Measurements from ENCODE around the gene GPR17. TPM values are rescaled to one million over a fixed set of nuclear protein-coding genes. Genes with fewer than 3 reads are reported as not detected.

Gene GPR17
- total RNA-seq, 2 donors from 2014 or later, result 0.24 TPM; not detected in 1

- H3K9ac ChIP-seq (ENCODE audit: extremely low read depth, low read length, poor library complexity, severe bottlenecking), result peak within 1 kb of the TSS; percentile 82
- H3K4me3 ChIP-seq (ENCODE audit: low read length), result peak within 1 kb of the TSS; percentile 86
- H3K36me3 Mint-ChIP-seq (ENCODE audit: low read depth), result peaks cover 28% of the 10 kb centered on the region
- no peak for TF ChIP-seq CTCF (conservative IDR thresholded peaks at IDR 0.05)
- DNase-seq, result peak; percentile 97
- H3K9me3 ChIP-seq (ENCODE audit: control insufficient read depth, low read length), result no peaks in the 10 kb centered on the region
- peaks cover 8% of the 10 kb centered on the region for H3K27me3 Mint-ChIP-seq (ENCODE audit: insufficient read depth)
- H3K27ac Mint-ChIP-seq, result peak within 1 kb of the TSS; percentile 97
- peaks cover 3% of the 10 kb centered on the region for H3K4me1 ChIP-seq (ENCODE audit: control insufficient read depth, insufficient read depth, low read length)
- peaks cover 16% of the 10 kb centered on the region for H3K4me1 Mint-ChIP-seq
- peaks cover 39% of the 10 kb centered on the region for H3K36me3 ChIP-seq (ENCODE audit: control insufficient read depth, insufficient read depth, low read length)
- peak within 1 kb of the TSS; percentile 72 for H3K4me3 Mint-ChIP-seq
- peak within 1 kb of the TSS; percentile 92 for H3K27ac ChIP-seq (ENCODE audit: low read depth, low read length)
- WGBS, 2 experiments (ENCODE audit: insufficient coverage in 1 of 2, insufficient read length in 1 of 2), result 0% methylated on average over 11 to 44 of the region's 44 CpGs
- no peaks in the 10 kb centered on the region for H3K27me3 ChIP-seq (ENCODE audit: control insufficient read depth, insufficient read depth, low read length, poor library complexity, severe bottlenecking)
- no peaks in the 10 kb centered on the region for H3K9me3 Mint-ChIP-seq
Measured at GRCh38 chr2:127701193-127701650, 55.3 kb downstream of the GPR17 start, which contains the start of gene SFT2D3. SFT2D3 (plus strand) TSS chr2:127701497; CDS start chr2:127701529, 32 bp downstream.

- Mint-ChIP-seq H3K27me3 (ENCODE audit: insufficient read depth) (peaks cover 8% of the 10 kb centered on the region), H3K4me3 (peak overlapping the region; percentile 72), H3K9me3 (no peaks in the 10 kb centered on the region), H3K36me3 (ENCODE audit: low read depth) (peaks cover 34% of the 10 kb centered on the region), H3K27ac (peak overlapping the region; percentile 87), H3K4me1 (peaks cover 16% of the 10 kb centered on the region)
- Histone ChIP-seq H3K36me3 (ENCODE audit: control insufficient read depth, insufficient read depth, low read length) (peaks cover 45% of the 10 kb centered on the region), H3K27me3 (ENCODE audit: control insufficient read depth, insufficient read depth, low read length, poor library complexity, severe bottlenecking) (no peaks in the 10 kb centered on the region), H3K9ac (ENCODE audit: extremely low read depth, low read length, poor library complexity, severe bottlenecking) (peak overlapping the region; percentile 82), H3K4me1 (ENCODE audit: control insufficient read depth, insufficient read depth, low read length) (peaks cover 3% of the 10 kb centered on the region), H3K9me3 (ENCODE audit: control insufficient read depth, low read length) (no peaks in the 10 kb centered on the region), H3K4me3 (ENCODE audit: low read length) (peak overlapping the region; percentile 86), H3K27ac (ENCODE audit: low read depth, low read length) (peak overlapping the region; percentile 92)
- 1% methylated on average over 28 to 108 of the region's 108 CpGs for WGBS, 2 experiments (ENCODE audit: insufficient coverage in 1 of 2, insufficient read length in 1 of 2)
- peak; percentile 92 for DNase-seq
- TF ChIP-seq CTCF (conservative IDR thresholded peaks at IDR 0.05), result peak; percentile 53
Measured at GRCh38 chr2:127701651-127702394, 55.9 kb downstream of the GPR17 start.

Other genes with a start within 250 kb of the GPR17 start
- gene PROC, start 227.7 kb upstream of the GPR17 start, total RNA-seq, result under 1 TPM; 0.46 to 0.51 TPM
- gene IWS1, start 119.7 kb upstream of the GPR17 start, total RNA-seq, result 100 to 1,000 TPM in 1 of 2 donors, 10 to 100 TPM in 1; 91.4 to 107 TPM
- gene MYO7B, start 110.5 kb upstream of the GPR17 start, total RNA-seq, result under 1 TPM in 1 of 2 donors, not detected in 1; 0.11 TPM
- gene LIMS2, start 29.4 kb downstream of the GPR17 start, total RNA-seq, result 1 to 10 TPM; 3.9 to 9.8 TPM
- gene SFT2D3, start 55.3 kb downstream of the GPR17 start, total RNA-seq, result 10 to 100 TPM in 1 of 2 donors, 1 to 10 TPM in 1; 5.5 to 10.1 TPM
- gene WDR33, start 165.0 kb downstream of the GPR17 start, total RNA-seq, result 10 to 100 TPM; 76.3 to 82.5 TPM
- gene POLR2D, start 212.0 kb downstream of the GPR17 start, total RNA-seq, result 10 to 100 TPM; 56.1 to 70.4 TPM
- gene AMMECR1L, start 239.8 kb downstream of the GPR17 start, total RNA-seq, result 10 to 100 TPM; 21.7 to 22.0 TPM

Data from endodermal cell (in vitro differentiated cells).